Globus pallidus (tissue), 1 donor: ENCODE results near the gene MAGEB17.
"Not testable (repeated sequence)": the region's sequence is repeated elsewhere in the genome, so short reads cannot be mapped to it uniquely, and the experiment has no call there.

Experiments
- DNase-seq: peaks from one replicate; pipeline ENCODE4 v3.0.0-alpha.2; 2015; ENCODE audit warnings: low spot score

The MAGEB17 gene

DNA sequence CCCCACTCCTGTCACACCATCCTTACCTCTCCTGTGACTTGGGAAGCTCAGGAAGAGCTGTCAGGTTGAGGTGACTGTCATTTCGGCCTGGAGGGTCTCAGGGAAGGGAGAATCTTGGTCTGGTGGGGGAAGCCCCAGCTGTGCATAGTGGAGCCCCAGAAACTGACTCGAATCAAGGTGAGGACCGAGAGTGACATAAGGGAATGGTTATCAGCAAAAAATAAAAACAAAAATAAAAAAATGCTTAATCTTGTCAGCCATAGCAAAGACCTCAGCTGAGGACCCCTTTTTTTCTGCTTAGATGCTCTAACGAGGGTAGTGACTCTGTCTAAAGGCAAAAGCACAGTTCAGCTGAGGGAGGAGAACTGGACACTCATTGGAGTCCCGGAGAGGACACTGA, at the start of gene MAGEB17:
Gene MAGEB17 (plus strand): TSS at position 301 of the 400 bp plus-strand sequence. CDS start 2,902 bp downstream, outside the sequence.
- no peak for DNase-seq

- DNase-seq = no peak
Observed at GRCh38 chrX:16119353-16120220, 47.7 kb upstream of the MAGEB17 start.

GRCh38 chrX:16120431-16120830, 46.9 kb upstream of the MAGEB17 start:
- DNase-seq = no peak

DNA sequence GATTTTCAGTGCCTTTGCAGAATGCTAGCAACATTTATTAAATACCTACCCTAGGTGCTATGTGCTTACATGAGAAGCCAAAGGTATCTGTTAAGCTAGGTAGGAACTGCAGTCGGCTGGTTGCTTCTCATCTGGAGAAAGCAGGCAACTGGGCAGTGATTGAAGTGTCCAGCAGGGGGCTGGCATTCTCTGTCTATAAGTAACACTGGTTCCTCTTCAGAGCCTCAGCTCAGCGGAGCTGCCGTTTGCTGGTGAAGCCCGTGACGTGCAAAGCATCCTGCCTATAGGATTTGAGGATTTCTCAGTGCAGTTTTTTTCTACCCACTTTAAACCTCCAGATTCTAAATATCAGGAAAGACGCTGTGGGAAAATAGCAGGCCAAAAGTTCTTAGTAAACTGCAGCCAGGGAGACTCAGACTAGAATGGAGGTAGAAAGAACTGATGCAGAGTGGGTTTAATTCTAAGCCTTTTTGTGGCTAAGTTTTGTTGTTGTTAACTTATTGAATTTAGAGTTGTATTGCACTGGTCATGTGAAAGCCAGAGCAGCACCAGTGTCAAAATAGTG, 44.0 kb upstream of the MAGEB17 start, which contains the start of gene GRPR:
Gene GRPR (plus strand): TSS at position 344 of the 565 bp plus-strand sequence. CDS start 389 bp downstream, outside the sequence.
- DNase-seq = peak; percentile 59

DNA sequence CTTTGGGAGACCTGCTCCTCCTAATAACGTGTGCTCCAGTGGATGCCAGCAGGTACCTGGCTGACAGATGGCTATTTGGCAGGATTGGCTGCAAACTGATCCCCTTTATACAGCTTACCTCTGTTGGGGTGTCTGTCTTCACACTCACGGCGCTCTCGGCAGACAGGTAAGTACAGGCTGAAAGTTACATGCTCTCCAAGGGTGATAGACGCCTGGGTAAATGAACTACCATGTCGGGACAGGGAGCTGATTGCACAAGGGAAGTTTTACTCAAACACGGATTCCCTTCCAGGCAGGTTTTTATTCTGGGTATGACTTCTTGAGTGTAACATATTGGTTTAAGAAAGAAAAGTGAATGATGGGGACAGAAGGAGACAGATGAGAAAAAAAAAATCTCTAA, 43.1 kb upstream of the MAGEB17 start:
- no peak for DNase-seq

DNA sequence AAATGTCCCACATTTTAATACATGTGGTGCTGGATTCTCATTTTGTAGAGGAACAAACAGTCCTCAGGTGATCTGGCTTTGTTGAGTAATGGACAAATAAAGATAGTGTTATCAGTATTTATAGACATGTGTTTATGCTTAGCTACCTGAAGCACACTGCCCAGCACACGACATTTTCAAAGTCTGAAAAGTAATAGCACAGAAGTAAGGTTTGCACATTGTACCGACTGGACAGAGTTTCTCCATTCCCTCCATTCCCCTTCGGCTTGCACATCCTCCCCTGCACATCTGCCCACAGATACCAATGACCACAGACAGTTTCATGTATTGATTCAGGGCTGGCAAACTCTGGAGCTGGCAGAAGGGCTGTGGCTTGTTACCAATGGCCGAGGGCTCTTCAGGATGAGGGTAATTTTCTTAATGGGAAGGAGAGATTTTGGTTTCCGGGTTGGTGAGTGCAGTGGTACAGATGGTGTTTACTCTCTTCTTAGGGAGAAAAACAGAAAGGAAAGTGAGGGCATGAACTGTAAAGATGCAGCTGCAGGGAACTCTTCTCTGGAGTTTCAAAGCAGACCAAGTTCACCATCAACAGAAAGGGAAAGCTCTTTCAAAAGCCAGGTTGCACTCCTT, 41.6 kb upstream of the MAGEB17 start:
- no peak for DNase-seq

GRCh38 chrX:16130707-16131106, 36.6 kb upstream of the MAGEB17 start:
- DNase-seq = no peak

DNA sequence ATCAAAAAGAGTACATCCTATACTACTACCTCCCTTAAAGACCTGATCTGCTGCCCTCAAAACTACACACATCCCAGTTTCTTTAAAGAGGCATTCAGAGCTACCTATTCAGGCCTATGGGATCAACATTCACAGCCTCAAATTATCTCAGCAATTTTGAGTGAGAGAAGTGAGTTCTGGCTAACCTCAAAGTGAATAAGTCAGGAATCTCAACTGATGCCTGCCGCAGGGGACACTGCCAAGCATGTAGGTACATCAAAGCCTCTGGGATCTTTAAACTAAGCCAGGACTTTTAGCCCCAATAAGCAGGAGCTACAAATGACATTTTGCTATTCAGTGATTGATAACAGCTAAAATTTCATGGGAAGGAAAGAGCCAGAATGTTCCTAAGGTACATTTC, 32.3 kb upstream of the MAGEB17 start:
- no peak for DNase-seq

GRCh38 chrX:16136080-16136479, 31.2 kb upstream of the MAGEB17 start:
- no peak for DNase-seq

- DNase-seq = no peak
Observed at GRCh38 chrX:16137416-16138107, 29.7 kb upstream of the MAGEB17 start.

DNA sequence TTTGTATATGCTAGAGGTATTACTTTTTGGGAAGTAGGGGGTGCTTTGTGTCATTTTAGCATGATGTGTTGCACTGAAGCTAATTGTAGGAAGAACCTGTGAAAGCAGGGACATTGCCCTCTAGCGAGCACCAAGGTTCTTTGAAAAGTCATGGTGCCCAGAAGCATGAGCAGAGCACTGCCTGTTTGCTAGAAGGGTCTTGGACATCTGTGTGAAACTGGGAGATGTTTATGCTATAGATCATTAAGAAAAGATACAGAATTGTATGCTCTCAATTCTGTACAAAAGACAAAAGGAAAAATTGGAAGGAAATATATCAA, 29.2 kb upstream of the MAGEB17 start:
- no peak for DNase-seq

DNA sequence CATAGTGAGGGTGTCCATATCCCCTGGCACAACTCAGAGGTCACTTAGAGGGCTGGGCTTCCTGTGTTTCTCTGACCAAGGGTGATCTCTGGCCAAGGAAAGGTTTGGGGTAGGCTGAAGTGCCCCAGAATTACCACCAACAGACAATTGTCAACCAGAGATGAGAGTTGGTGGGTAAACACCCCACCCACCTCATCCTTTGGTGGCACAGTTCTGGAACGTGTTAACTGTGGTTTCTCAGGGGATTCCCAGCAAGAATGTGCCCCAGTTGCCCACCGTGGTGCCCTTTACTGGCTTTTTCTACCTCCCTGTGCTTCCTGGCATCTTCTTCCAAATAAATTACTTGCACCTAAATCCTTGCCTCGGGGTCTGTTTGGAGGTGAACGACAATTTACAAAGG, 26.8 kb upstream of the MAGEB17 start:
- no peak for DNase-seq

DNA sequence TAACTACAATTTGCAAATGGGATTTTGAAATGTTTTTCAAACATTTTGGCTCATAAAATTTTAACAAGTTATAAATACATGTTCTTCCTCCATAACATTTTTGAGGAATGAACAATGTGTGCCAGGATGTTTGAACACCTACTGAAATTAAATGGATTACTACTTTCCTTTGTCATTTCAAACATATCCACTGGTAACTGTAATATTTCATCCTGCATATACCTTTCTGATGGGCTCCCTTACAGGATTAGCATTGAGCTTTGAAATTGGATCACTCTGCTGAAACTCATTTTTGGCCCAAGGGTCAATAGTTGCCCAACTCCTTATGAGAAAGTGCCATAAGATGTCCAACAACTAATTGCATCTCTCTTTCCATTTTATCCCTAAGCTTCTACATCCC, 26.3 kb upstream of the MAGEB17 start:
- no peak for DNase-seq

DNA sequence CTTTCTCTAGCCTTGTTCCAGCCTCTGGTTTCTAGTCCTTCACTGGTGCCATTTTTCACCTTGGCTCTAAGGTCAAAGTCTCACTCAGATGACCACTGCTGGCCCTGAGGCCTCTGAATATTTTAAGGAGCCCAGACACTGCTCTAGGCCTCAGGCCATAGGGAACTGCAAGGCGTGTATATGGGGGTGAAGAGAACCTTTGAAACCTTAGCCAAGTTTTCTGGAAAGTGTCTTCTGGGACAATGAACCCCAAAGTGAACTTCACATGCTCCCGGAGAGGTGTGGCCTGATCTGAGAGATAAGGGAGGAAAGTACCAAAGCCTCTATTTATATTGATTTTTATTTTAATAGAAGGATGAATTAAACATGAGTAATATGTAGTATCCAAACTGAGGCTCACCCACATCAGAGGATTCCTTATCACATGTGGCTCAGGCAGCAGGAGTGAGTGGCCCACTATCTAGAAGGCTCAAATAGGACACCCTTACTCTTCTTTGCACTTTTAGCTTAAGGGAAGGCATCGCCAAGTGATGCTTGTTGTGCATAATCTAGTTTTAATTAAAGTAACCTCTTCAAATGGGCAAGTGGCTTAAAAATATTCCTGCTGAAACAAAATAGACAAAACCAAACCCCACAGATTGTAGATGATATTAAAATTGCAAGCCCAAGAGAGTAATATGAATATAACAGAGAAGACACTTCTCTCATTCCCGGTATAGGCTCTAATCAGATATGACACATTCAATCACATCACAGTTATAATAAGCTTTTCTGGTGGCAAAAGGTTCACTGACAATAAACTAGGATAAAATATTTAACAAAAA, 25.6 kb upstream of the MAGEB17 start:
- DNase-seq = no peak

DNA sequence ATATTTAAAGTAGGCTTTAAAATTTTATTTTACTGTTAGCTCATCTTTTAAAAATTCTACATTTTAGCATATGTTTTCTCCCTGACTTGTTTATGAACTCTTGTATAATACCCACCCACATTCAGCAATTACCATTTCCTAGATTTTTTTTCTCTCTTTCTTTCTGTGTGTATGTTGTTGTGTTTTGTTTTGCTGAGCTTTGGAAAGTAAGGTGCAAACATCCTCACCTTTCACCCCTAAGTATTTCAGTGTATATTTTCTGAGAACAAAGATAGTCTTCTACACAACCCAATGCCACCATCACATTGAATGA, 25.1 kb upstream of the MAGEB17 start:
- DNase-seq = no peak

DNA sequence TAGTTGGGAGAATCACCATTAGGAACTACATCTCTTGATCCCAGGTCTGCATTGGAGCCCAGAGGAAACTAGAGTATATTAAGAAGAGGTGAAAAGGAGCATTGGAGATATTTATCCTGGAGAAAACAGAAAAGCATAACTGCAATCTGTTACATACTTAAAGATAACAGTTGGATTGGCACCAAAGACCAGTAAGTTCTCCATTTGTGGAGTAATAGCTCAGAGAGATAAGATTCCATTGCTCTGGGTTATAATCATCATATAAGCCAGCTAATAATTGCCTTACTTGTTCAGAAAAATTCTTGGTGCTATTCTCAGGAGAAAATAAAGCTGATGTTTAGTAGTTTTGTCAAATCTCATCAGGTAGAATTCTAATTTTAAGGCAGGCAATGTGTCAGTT, 23.3 kb upstream of the MAGEB17 start:
- DNase-seq = no peak

GRCh38 chrX:16144420-16144819, 22.9 kb upstream of the MAGEB17 start:
- DNase-seq = no peak

DNA sequence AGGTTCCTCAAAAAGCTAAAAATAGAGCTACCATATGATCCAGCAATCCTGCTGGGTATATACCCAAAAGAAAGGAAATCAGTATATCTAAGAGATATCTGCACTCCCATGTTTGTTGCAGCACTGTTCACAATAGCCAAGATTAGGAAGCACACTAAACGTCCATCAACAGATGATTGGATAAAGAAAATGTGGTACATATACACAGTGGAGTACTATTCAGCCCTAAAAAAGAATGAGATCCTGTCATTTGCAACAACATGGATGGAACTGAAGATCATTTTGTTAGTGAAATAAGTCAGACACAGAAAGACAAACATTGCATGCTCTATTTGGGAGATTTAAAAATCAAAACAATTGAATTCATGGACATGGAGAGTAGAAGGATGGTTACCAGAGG, 22.2 kb upstream of the MAGEB17 start:
- DNase-seq = not testable (repeated sequence)

DNA sequence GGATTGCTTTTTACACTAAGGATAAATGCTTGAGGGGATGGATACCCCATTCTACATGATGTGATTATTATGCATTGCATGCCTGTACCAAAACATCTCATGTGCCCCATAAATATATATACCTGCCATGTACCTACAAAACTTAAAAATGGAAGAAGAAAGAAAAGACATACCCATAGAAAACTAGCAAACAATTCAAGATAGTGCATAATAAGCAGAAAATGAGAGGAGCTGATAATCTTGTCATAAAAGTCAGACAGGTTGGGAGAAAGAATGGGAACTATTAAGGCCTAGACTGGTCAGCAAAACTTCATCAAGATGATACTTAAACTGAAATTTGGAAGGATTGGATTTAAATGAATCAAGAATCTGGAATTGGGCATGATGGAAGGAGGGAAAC, 21.6 kb upstream of the MAGEB17 start:
- DNase-seq = no peak

GRCh38 chrX:16148896-16149295, 18.4 kb upstream of the MAGEB17 start:
- no peak for DNase-seq

GRCh38 chrX:16155581-16156096, 11.6 kb upstream of the MAGEB17 start:
- DNase-seq = no peak
